HEK293 (cell line): ENCODE measurements around the gene CUL3.

ENCODE experiments used
- ZFP41 ChIP-seq: fragments of 450-650 bp; formaldehyde crosslinking; IDR thresholded peaks from 2 replicates; pipeline ENCODE4 v1.5.1; 2016; ENCODE audit warnings: missing biosample characterization, missing genetic modification characterization, borderline replicate concordance
- TF ChIP-seq, protein P1 (sequence below): fragments of 450-650 bp; formaldehyde crosslinking; IDR thresholded peaks from 2 replicates; pipeline ENCODE4 v1.5.1; 2016; ENCODE audit warnings: missing biosample characterization, missing genetic modification characterization

DNA sequence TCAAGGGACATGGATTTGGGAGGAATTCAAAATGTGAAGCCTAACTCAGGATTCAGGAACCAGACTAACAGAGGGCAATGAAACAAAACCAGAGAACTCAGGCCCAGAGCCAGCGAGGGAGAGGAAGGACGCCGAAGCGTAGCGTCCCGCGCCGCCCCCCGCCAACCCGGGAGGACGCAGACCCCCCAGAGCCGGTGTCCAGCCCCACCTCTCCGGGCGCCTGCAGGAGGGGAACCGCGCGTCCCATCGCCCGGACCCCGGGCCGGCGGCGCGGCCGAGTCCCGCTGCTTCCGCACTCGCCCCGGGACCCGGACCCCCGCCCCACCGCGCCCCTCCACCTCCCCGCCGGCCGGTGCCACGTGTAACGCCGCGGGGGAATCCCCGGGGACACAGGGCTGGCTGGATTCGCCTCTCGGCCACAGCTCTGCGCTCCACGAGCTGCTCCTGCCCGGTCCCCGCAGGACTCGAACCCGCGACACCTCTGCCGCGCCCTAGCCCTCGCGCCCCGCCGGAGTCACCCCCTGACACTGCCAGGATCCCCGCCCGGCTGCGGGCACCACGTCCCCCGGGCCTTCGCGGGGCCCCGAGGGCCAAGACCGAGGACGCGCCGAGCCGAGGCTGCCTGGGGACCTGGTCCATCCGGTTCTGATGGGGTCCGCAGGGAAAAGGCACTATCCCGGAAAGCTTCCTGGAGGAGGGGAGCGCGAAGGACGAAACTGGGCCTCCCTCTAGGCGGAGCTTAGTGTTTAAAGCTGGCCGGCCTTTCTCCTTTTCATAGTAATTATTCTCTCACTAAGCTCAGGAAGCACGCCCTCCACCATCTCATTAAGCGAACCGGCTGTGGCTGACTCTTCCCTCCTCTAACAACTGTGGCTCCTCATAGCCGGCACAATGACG is 142.8 kb downstream of the CUL3 start:
- TF ChIP-seq, protein P1, sequence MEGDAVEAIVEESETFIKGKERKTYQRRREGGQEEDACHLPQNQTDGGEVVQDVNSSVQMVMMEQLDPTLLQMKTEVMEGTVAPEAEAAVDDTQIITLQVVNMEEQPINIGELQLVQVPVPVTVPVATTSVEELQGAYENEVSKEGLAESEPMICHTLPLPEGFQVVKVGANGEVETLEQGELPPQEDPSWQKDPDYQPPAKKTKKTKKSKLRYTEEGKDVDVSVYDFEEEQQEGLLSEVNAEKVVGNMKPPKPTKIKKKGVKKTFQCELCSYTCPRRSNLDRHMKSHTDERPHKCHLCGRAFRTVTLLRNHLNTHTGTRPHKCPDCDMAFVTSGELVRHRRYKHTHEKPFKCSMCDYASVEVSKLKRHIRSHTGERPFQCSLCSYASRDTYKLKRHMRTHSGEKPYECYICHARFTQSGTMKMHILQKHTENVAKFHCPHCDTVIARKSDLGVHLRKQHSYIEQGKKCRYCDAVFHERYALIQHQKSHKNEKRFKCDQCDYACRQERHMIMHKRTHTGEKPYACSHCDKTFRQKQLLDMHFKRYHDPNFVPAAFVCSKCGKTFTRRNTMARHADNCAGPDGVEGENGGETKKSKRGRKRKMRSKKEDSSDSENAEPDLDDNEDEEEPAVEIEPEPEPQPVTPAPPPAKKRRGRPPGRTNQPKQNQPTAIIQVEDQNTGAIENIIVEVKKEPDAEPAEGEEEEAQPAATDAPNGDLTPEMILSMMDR, result no peak
- no peak for TF ChIP-seq ZFP41
